Thyroid gland (tissue), 4 donors: ENCODE data around the gene LIPI.

Source experiments
- POLR2A ChIP-seq, 2 donors: fragments of 450-650 bp; IDR thresholded peaks; one replicate each; pipeline ENCODE4 v1.6.1; 2017; ENCODE audit warnings: antibody characterized with exemption in 2 of 2, mild to moderate bottlenecking in 2 of 2, moderate library complexity in 1 of 2
- TF ChIP-seq, protein P1 (sequence below), 6 experiments: fragments of 200-600 bp in 3 of 6; fragments of 450-650 bp in 3 of 6; sonication (generic) in 3 of 6; IDR thresholded peaks; one replicate each; pipeline ENCODE4 v1.5.1; 2016 to 2019; ENCODE audit warnings: antibody characterized with exemption in 6 of 6, mild to moderate bottlenecking in 2 of 6, inconsistent platforms in 1 of 6, moderate library complexity in 1 of 6

DNA sequence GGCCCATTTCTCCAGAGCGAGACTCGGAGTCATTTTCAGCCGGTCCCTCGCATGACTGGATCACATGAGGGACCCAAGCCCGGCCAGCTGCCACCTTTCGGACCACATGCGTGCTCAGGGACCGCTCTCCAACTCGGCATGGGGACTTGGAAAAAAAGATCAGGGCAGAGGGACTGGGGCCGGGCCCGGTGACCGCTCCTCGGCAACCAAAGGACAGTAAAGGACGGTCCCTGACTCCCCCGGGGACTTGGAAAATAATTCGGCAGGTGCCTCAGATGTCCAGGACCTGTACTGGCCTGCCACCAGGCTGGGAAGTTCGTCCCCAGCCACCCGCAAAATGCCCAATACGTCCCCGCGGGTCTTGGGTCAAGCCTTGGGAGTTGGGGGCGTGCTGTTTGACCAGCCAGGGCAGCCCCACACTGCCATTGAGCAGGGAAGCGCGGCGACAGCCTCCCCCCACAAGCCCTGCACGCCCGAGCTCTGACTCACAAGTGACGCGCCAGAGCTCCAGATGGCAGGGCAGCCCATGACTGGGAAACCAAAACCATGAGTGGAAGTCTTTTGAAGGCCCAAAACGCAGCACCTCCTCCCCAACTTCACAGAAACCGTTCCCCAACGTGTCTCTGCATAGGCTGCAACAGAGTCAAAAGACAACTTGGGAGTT is 134.5 kb downstream of the LIPI start:
- no peak for TF ChIP-seq POLR2A (IDR thresholded peaks at IDR 0.05)
- TF ChIP-seq, protein P1, sequence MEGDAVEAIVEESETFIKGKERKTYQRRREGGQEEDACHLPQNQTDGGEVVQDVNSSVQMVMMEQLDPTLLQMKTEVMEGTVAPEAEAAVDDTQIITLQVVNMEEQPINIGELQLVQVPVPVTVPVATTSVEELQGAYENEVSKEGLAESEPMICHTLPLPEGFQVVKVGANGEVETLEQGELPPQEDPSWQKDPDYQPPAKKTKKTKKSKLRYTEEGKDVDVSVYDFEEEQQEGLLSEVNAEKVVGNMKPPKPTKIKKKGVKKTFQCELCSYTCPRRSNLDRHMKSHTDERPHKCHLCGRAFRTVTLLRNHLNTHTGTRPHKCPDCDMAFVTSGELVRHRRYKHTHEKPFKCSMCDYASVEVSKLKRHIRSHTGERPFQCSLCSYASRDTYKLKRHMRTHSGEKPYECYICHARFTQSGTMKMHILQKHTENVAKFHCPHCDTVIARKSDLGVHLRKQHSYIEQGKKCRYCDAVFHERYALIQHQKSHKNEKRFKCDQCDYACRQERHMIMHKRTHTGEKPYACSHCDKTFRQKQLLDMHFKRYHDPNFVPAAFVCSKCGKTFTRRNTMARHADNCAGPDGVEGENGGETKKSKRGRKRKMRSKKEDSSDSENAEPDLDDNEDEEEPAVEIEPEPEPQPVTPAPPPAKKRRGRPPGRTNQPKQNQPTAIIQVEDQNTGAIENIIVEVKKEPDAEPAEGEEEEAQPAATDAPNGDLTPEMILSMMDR (IDR thresholded peaks at IDR 0.05): no peak
